MCF 10A (cell line): ENCODE measurements around the gene MRPS34. TPM values are rescaled to one million over a fixed set of nuclear protein-coding genes. Genes with fewer than 3 reads are reported as not detected.

Experiments used
- BruUV-seq: library from RNA; stranded (reverse); fragments of 400-500 nt; replicated peaks from 2 replicates; lab custom pipeline; 2021; lab: Mats Ljungman, UMichigan
- CTCF ChIA-PET: fragments of 300-600 bp; sonication (Branson Sonifier 250); formaldehyde crosslinking; extraction: SDS; loops from one replicate; lab custom pipeline; 2021; ENCODE audit warnings: antibody characterized with exemption, inconsistent platforms; lab: Yijun Ruan, JAX
- POLR2A ChIA-PET: fragments of 300-600, 350-650 bp; sonication (Branson Sonifier 250); formaldehyde crosslinking; extraction: SDS; loops from one replicate; lab custom pipeline; 2020; ENCODE audit warnings: antibody characterized with exemption, inconsistent platforms; lab: Yijun Ruan, JAX
- DNase-seq: peaks from one replicate; pipeline ENCODE4 v3.0.0-alpha.2; 2018; ENCODE audit not compliant: unreplicated experiment
- H3K27ac Mint-ChIP-seq: one replicate; pipeline ENCODE4 v1.8.0; 2022; ENCODE audit warnings: mild to moderate bottlenecking, low read depth, mixed read lengths; ENCODE audit not compliant: unreplicated experiment
- H3K27me3 Mint-ChIP-seq: one replicate; pipeline ENCODE4 v1.8.0; 2022; ENCODE audit warnings: mixed read lengths; ENCODE audit not compliant: insufficient read depth, unreplicated experiment
- H3K36me3 Mint-ChIP-seq: one replicate; pipeline ENCODE4 v1.8.0; 2022; ENCODE audit warnings: mild to moderate bottlenecking, moderate library complexity, mixed read lengths; ENCODE audit not compliant: insufficient read depth, unreplicated experiment
- H3K4me1 Mint-ChIP-seq: one replicate; pipeline ENCODE4 v1.8.0; 2022; ENCODE audit warnings: mixed read lengths; ENCODE audit not compliant: insufficient read depth, unreplicated experiment
- H3K4me3 Mint-ChIP-seq: one replicate; pipeline ENCODE4 v1.8.0; 2022; ENCODE audit warnings: mild to moderate bottlenecking, moderate library complexity, mixed read lengths; ENCODE audit not compliant: unreplicated experiment
- H3K9me3 Mint-ChIP-seq: one replicate; pipeline ENCODE4 v1.8.0; 2022; ENCODE audit warnings: mixed read lengths; ENCODE audit not compliant: unreplicated experiment
- CTCF ChIP-seq: fragments of 200-600 bp; IDR thresholded peaks from one replicate; pipeline ENCODE4 v1.8.0; 2022; ENCODE audit warnings: antibody characterized with exemption, mild to moderate bottlenecking; ENCODE audit not compliant: unreplicated experiment
- intact Hi-C: fragments of 100-400 bp; cut with micrococcal nuclease; formaldehyde crosslinking; loops from 2 replicates; pipeline ENCODE4 v1.14.1; 2022
- total RNA-seq: library from RNA; stranded (reverse); gene quantifications from 2 replicates; pipeline ENCODE4 v1.2.3, GENCODE V29; 2022

Gene MRPS34
- total RNA-seq, 1 experiment from 2014 or later, result 102 TPM

- ChIA-PET POLR2A (interaction anchor here (0.6 to 7.7 kb wide), 20 partner anchors 8 to 908 kb away, joined by 3 to 137 read pairs (median 4); partner anchors contain the start of genes CRAMP1, FAHD1, HAGH and IFT140), CTCF (interaction anchor here (0.7 to 1.4 kb wide), 3 partner anchors 26 to 57 kb away, joined by 3 to 6 read pairs (median 3); no protein-coding TSS in a partner anchor)
- Mint-ChIP-seq H3K4me3 (peak within 1 kb of the TSS; percentile 80), H3K27me3 (no peaks in the 10 kb centered on the region), H3K27ac (peak within 1 kb of the TSS; percentile 80), H3K9me3 (no peaks in the 10 kb centered on the region), H3K4me1 (peaks cover 7% of the 10 kb centered on the region), H3K36me3 (peaks cover 59% of the 10 kb centered on the region)
- no peak for TF ChIP-seq CTCF
- no TSS peak for BruUV-seq
- intact Hi-C loops, result no loop called here
- DNase-seq, result no peak
Measured at GRCh38 chr16:1772362-1772907, 499 bp downstream of the MRPS34 start, which contains the start of gene EME2. Gene EME2, plus strand, starts transcription at chr16:1772810. Its CDS starts 418 bp downstream, at chr16:1773228.

- intact Hi-C loops, result loop anchor here (1.0 to 2.0 kb wide), 2 partner anchors 27 to 65 kb away; no protein-coding TSS in a partner anchor
Measured at GRCh38 chr16:1771864-1772361, 1.0 kb downstream of the MRPS34 start.

GRCh38 chr16:1771188-1771863, 1.6 kb downstream of the MRPS34 start, which contains the start of gene NME3:
Gene NME3, minus strand, starts transcription at chr16:1771543. Its CDS starts 9 bp downstream, at chr16:1771534.
- no peaks in the 10 kb centered on the region for H3K27me3 Mint-ChIP-seq
- no peaks in the 10 kb centered on the region for H3K9me3 Mint-ChIP-seq
- no TSS peak for BruUV-seq
- ChIA-PET CTCF (interaction anchor here (0.7 to 1.4 kb wide), 3 partner anchors 25 to 87 kb away, joined by 3 to 6 read pairs (median 4); no protein-coding TSS in a partner anchor), POLR2A (interaction anchor here (0.6 to 7.7 kb wide), 11 partner anchors 10 to 161 kb away, joined by 3 to 137 read pairs (median 18); partner anchors contain the start of genes JPT2, MAPK8IP3, NUBP2 and SPSB3)
- no peak for TF ChIP-seq CTCF
- intact Hi-C loops, result loop anchor here (1.0 to 2.0 kb wide), 2 partner anchors 27 to 64 kb away; no protein-coding TSS in a partner anchor
- peak within 1 kb of the TSS; percentile 80 for H3K27ac Mint-ChIP-seq
- peaks cover 7% of the 10 kb centered on the region for H3K4me1 Mint-ChIP-seq
- peak within 1 kb of the TSS; percentile 80 for H3K4me3 Mint-ChIP-seq
- peak; percentile 66 for DNase-seq
- H3K36me3 Mint-ChIP-seq, result peaks cover 58% of the 10 kb centered on the region

More at GRCh38 chr16:1771864-1772361, 1.0 kb downstream of the MRPS34 start:
- Mint-ChIP-seq H3K4me3 (peak overlapping the region; percentile 80), H3K9me3 (no peaks in the 10 kb centered on the region), H3K4me1 (peaks cover 7% of the 10 kb centered on the region), H3K36me3 (peaks cover 59% of the 10 kb centered on the region), H3K27me3 (no peaks in the 10 kb centered on the region), H3K27ac (peak overlapping the region; percentile 35)
- BruUV-seq, result TSS peak; percentile 85
- DNase-seq, result peak; percentile 33
- ChIA-PET CTCF (interaction anchor here (0.7 to 1.4 kb wide), 3 partner anchors 26 to 87 kb away, joined by 3 to 6 read pairs (median 4); no protein-coding TSS in a partner anchor), POLR2A (interaction anchor here (0.6 to 7.7 kb wide), 13 partner anchors 10 to 188 kb away, joined by 3 to 137 read pairs (median 5); partner anchors contain the start of genes JPT2, MAPK8IP3, NDUFB10 and NUBP2)
- no peak for TF ChIP-seq CTCF
